GM23338 (cell line): ENCODE measurements around the gene CLPX. TPM values are rescaled to one million over a fixed set of nuclear protein-coding genes. Genes with fewer than 3 reads are reported as not detected.

Source experiments
- ATAC-seq: fragments of 200-7000 bp; cut with Tn5 transposase; 3 replicates; pipeline ENCODE4 v1.9.1; 2020
- DNase-seq: peaks from one replicate; pipeline ENCODE4 v3.0.0-alpha.2; 2015; ENCODE audit warnings: low spot score
- H2AFZ ChIP-seq: fragments of 200-600 bp; sonication (generic); 2 replicates; pipeline ENCODE4 v1.8.0; 2016; ENCODE audit warnings: antibody characterized with exemption, mild to moderate bottlenecking, moderate library complexity
- H3F3A ChIP-seq: fragments of 200-600 bp; sonication (generic); replicated peaks from 2 replicates; pipeline ENCODE4 v1.8.0; 2017; ENCODE audit warnings: antibody characterized with exemption, mixed run types, low read depth
- H3K27ac ChIP-seq: fragments of 200-600 bp; sonication (generic); 2 replicates; pipeline ENCODE4 v1.6.1; 2016; ENCODE audit warnings: low read depth
- H3K27me3 ChIP-seq: fragments of 200-600 bp; sonication (generic); 2 replicates; pipeline ENCODE4 v1.8.0; 2016; ENCODE audit warnings: mild to moderate bottlenecking, mixed run types, moderate library complexity; ENCODE audit not compliant: insufficient read depth
- H3K36me3 ChIP-seq: fragments of 200-600 bp; sonication (generic); 2 replicates; pipeline ENCODE4 v1.8.0; 2016; ENCODE audit warnings: mild to moderate bottlenecking; ENCODE audit not compliant: insufficient read depth
- H3K4me1 ChIP-seq: fragments of 200-600 bp; sonication (generic); 2 replicates; pipeline ENCODE4 v1.8.0; 2016; ENCODE audit warnings: mild to moderate bottlenecking, moderate library complexity; ENCODE audit not compliant: insufficient read depth
- H3K4me2 ChIP-seq: fragments of 200-600 bp; sonication (generic); 2 replicates; pipeline ENCODE4 v1.7.1; 2017; ENCODE audit warnings: mixed run types
- H3K4me3 ChIP-seq: fragments of 200-600 bp; sonication (generic); 2 replicates; pipeline ENCODE4 v1.6.1; 2016; ENCODE audit warnings: mixed run types
- H3K79me2 ChIP-seq: fragments of 200-600 bp; sonication (generic); replicated peaks from 2 replicates; pipeline ENCODE4 v1.8.0; 2017; ENCODE audit warnings: mild to moderate bottlenecking; ENCODE audit not compliant: insufficient read depth
- H3K9me2 ChIP-seq: fragments of 200-600 bp; sonication (generic); 2 replicates; pipeline ENCODE4 v1.8.0; 2017; ENCODE audit not compliant: insufficient read depth
- H4K20me1 ChIP-seq: fragments of 200-600 bp; sonication (generic); replicated peaks from 2 replicates; pipeline ENCODE4 v1.8.0; 2017; ENCODE audit warnings: mild to moderate bottlenecking; ENCODE audit not compliant: insufficient read depth
- H3K27ac Mint-ChIP-seq: 2 replicates; pipeline ENCODE4 v1.8.0; 2020; ENCODE audit warnings: inconsistent platforms, mild to moderate bottlenecking, moderate library complexity, mixed read lengths
- H3K27me3 Mint-ChIP-seq: 3 replicates; pipeline ENCODE4 v1.8.0; 2022; ENCODE audit warnings: low read depth, mild to moderate bottlenecking, moderate library complexity, mixed read lengths, inconsistent platforms; ENCODE audit not compliant: insufficient read depth, poor library complexity
- H3K36me3 Mint-ChIP-seq: 3 replicates; pipeline ENCODE4 v1.8.0; 2021; ENCODE audit warnings: low read depth, mild to moderate bottlenecking, inconsistent platforms, moderate library complexity, mixed read lengths
- H3K4me1 Mint-ChIP-seq: 3 replicates; pipeline ENCODE4 v1.8.0; 2020; ENCODE audit warnings: mild to moderate bottlenecking, inconsistent platforms, mixed read lengths
- H3K4me3 Mint-ChIP-seq: 3 replicates; pipeline ENCODE4 v1.8.0; 2021; ENCODE audit warnings: moderate library complexity, mild to moderate bottlenecking, inconsistent platforms, mixed read lengths
- H3K9me3 Mint-ChIP-seq: 3 replicates; pipeline ENCODE4 v1.8.0; 2020; ENCODE audit warnings: moderate library complexity, mild to moderate bottlenecking, inconsistent platforms, mixed read lengths
- CTCF ChIP-seq, 2 experiments: fragments of 200-600 bp in 1 of 2; sonication (generic) in 1 of 2; conservative IDR thresholded peaks; 2 replicates each; pipeline versions ENCODE4 v1.5.1 to v1.6.1; 2016 to 2017; ENCODE audit warnings: antibody characterized with exemption in 2 of 2, low read depth in 2 of 2, mild to moderate bottlenecking in 2 of 2, moderate library complexity in 1 of 2
- EZH2 ChIP-seq: fragments of 200-600 bp; sonication (generic); IDR thresholded peaks from one replicate; pipeline ENCODE4 v1.8.0; 2017; ENCODE audit warnings: antibody characterized with exemption, mild to moderate bottlenecking, low read depth; ENCODE audit not compliant: unreplicated experiment
- JUNB ChIP-seq: IDR thresholded peaks from one replicate; pipeline ENCODE4 v1.6.1; 2016; ENCODE audit warnings: antibody characterized with exemption; ENCODE audit not compliant: unreplicated experiment
- NANOG ChIP-seq: IDR thresholded peaks from 2 replicates; pipeline ENCODE4 v1.6.1; 2016; ENCODE audit warnings: antibody characterized with exemption, borderline replicate concordance
- POLR2AphosphoS5 ChIP-seq: IDR thresholded peaks from 2 replicates; pipeline ENCODE4 v1.6.1; 2016; ENCODE audit warnings: antibody characterized with exemption, low read depth
- REST ChIP-seq: IDR thresholded peaks from one replicate; pipeline ENCODE4 v1.6.1; 2018; ENCODE audit warnings: antibody characterized with exemption; ENCODE audit not compliant: unreplicated experiment
- STAT1 ChIP-seq: IDR thresholded peaks from one replicate; pipeline ENCODE4 v1.6.1; 2016; ENCODE audit warnings: antibody characterized with exemption; ENCODE audit not compliant: unreplicated experiment
- ZNF114 ChIP-seq: fragments of 250-450 bp; sonication (Bioruptor Pico); IDR thresholded peaks from 2 replicates; pipeline ENCODE4 v1.5.0; 2020; ENCODE audit warnings: mild to moderate bottlenecking, moderate library complexity
- ZNF331 ChIP-seq: fragments of 250-450 bp; sonication (Bioruptor Pico); IDR thresholded peaks from 2 replicates; pipeline ENCODE4 v1.5.0; 2020; ENCODE audit warnings: low read depth, mild to moderate bottlenecking, moderate library complexity
- ZNF462 ChIP-seq: fragments of 250-450 bp; sonication (Bioruptor Pico); IDR thresholded peaks from 2 replicates; pipeline ENCODE4 v1.5.0; 2020; ENCODE audit warnings: mild to moderate bottlenecking, moderate library complexity
- polyA plus RNA-seq: library from polyadenylated mRNA; unstranded; fragments of >200 nt; fragmentation: Nextera tagmentation; extraction: Ambion mirVana; gene quantifications from 2 replicates; pipeline ENCODE4 v1.2.1, GENCODE V29; 2016
- total RNA-seq: library from RNA; depleted of rRNA; stranded (reverse); fragments of >200 nt; shearing (Covaris generic); gene quantifications from 2 replicates; pipeline ENCODE4 v1.2.3, GENCODE V29; 2014

The CLPX gene
- total and polyA plus RNA-seq, 2 experiments from 2014 or later = 18.9 to 40.6 TPM

- Histone ChIP-seq H3F3A (no peaks in the 10 kb centered on the region), H2AFZ (peak overlapping the region; percentile 23; the same call in 1 of the 2 replicates), H3K27ac (no peak overlapping the region), H4K20me1 (no peaks in the 10 kb centered on the region), H3K36me3 (no peaks in the 10 kb centered on the region), H3K9me2 (no peaks in the 10 kb centered on the region), H3K4me1 (no peaks in the 10 kb centered on the region), H3K4me2 (no peak overlapping the region), H3K79me2 (no peaks in the 10 kb centered on the region), H3K4me3 (no peak overlapping the region), H3K27me3 (no peaks in the 10 kb centered on the region)
- no peaks in the 10 kb centered on the region for H3K36me3 Mint-ChIP-seq
- H3K4me3 Mint-ChIP-seq = no peak overlapping the region
- ATAC-seq (peak; percentile 73), DNase-seq (peak; percentile 38)
- H3K4me1 Mint-ChIP-seq = peaks cover 7% of the 10 kb centered on the region; the same call in 1 of the 3 replicates
- H3K27me3 Mint-ChIP-seq = no peaks in the 10 kb centered on the region
- no peak overlapping the region for H3K27ac Mint-ChIP-seq
- TF ChIP-seq POLR2AphosphoS5 (no peak), CTCF (conservative IDR thresholded peaks at IDR 0.05; ENCODE audit: low read depth in 2 of 2) (peak in 1 of 2 experiments; percentile 60; a peak in 2 of 4 replicates), EZH2 (no peak), NANOG (no peak), STAT1 (no peak), JUNB (no peak), ZNF331 (CRISPR knock-in tag) (no peak)
- no peaks in the 10 kb centered on the region; the same call in 2 of the 3 replicates for H3K9me3 Mint-ChIP-seq
Measured at GRCh38 chr15:65196637-65197336, 11.6 kb upstream of the CLPX start.

- peaks cover 7% of the 10 kb centered on the region; the same call in 1 of the 3 replicates for H3K4me1 Mint-ChIP-seq
- H3K27ac Mint-ChIP-seq = no peak overlapping the region
- no peaks in the 10 kb centered on the region for H3K9me2 ChIP-seq
- no peak for DNase-seq
- ATAC-seq = no peak
- H3K79me2 ChIP-seq = no peaks in the 10 kb centered on the region
- H3K4me1 ChIP-seq = no peaks in the 10 kb centered on the region
- no peaks in the 10 kb centered on the region for H3F3A ChIP-seq
- H2AFZ ChIP-seq = peak overlapping the region; percentile 53
- no peaks in the 10 kb centered on the region for H4K20me1 ChIP-seq
- no peaks in the 10 kb centered on the region; the same call in 2 of the 3 replicates for H3K9me3 Mint-ChIP-seq
- H3K27ac ChIP-seq = no peak overlapping the region
- no peak overlapping the region for H3K4me3 ChIP-seq
- H3K4me2 ChIP-seq = no peak overlapping the region
- H3K36me3 Mint-ChIP-seq = no peaks in the 10 kb centered on the region
- no peak overlapping the region for H3K4me3 Mint-ChIP-seq
- no peaks in the 10 kb centered on the region for H3K36me3 ChIP-seq
- no peaks in the 10 kb centered on the region for H3K27me3 ChIP-seq
- no peaks in the 10 kb centered on the region for H3K27me3 Mint-ChIP-seq
- no peak for TF ChIP-seq REST
- no peak for TF ChIP-seq POLR2AphosphoS5
- no peak for TF ChIP-seq ZNF462 (CRISPR knock-in tag)
- no peak for TF ChIP-seq STAT1
- TF ChIP-seq ZNF331 (CRISPR knock-in tag) = no peak
- TF ChIP-seq ZNF114 (CRISPR knock-in tag) = no peak
Measured at GRCh38 chr15:65195548-65195923, 10.4 kb upstream of the CLPX start.
